ENCODE results near the gene DDX20.
"Not testable (repeated sequence)": the region's sequence is repeated elsewhere in the genome, so short reads cannot be mapped to it uniquely, and the experiment has no call there.

Gene DDX20

GRCh38 chr1:111737216-111738132 lies 18.2 kb upstream of the DDX20 start:
- Histone ChIP-seq H3K4me3 (ENCODE audit: insufficient read length, low read depth) (peak overlapping the region; percentile 64), H3K4me1 (ENCODE audit: insufficient read depth, insufficient read length) (peaks cover 25% of the 10 kb centered on the region), H3K27me3 (ENCODE audit: insufficient read depth, insufficient read length) (peaks cover 28% of the 10 kb centered on the region), H3K36me3 (ENCODE audit: insufficient read depth, insufficient read length, low read length) (peaks cover 5% of the 10 kb centered on the region), H3K9me3 (ENCODE audit: insufficient read depth, low read length) (no peaks in the 10 kb centered on the region), H3K9ac (ENCODE audit: insufficient read length, low read depth) (peak overlapping the region; percentile 83)
- no peak for DNase-seq (ENCODE audit: low read depth, low spot score)
- TF ChIP-seq ZNF274 (IDR thresholded peaks at IDR 0.05; ENCODE audit: low read depth, low read length) (no peak), SUZ12 (IDR thresholded peaks at IDR 0.05; ENCODE audit: extremely low read depth, insufficient read depth, insufficient read length) (no peak), YY1 (IDR thresholded peaks at IDR 0.05; ENCODE audit: insufficient read depth, insufficient read length) (no peak)

GRCh38 chr1:111738133-111738435 lies 17.6 kb upstream of the DDX20 start:
- H3K36me3 ChIP-seq (ENCODE audit: insufficient read depth, insufficient read length, low read length): peaks cover 5% of the 10 kb centered on the region
- H3K9me3 ChIP-seq (ENCODE audit: insufficient read depth, low read length): no peaks in the 10 kb centered on the region
- peaks cover 25% of the 10 kb centered on the region for H3K4me1 ChIP-seq (ENCODE audit: insufficient read depth, insufficient read length)
- DNase-seq (ENCODE audit: low read depth, low spot score): no peak
- peaks cover 33% of the 10 kb centered on the region for H3K27me3 ChIP-seq (ENCODE audit: insufficient read depth, insufficient read length)
- H3K4me3 ChIP-seq (ENCODE audit: insufficient read length, low read depth): peak overlapping the region; percentile 64
- H3K9ac ChIP-seq (ENCODE audit: insufficient read length, low read depth): peak overlapping the region; percentile 83
- TF ChIP-seq ZNF274 (IDR thresholded peaks at IDR 0.05; ENCODE audit: low read depth, low read length): no peak
- no peak for TF ChIP-seq YY1 (IDR thresholded peaks at IDR 0.05; ENCODE audit: insufficient read depth, insufficient read length)
- no peak for TF ChIP-seq SUZ12 (IDR thresholded peaks at IDR 0.05; ENCODE audit: extremely low read depth, insufficient read depth, insufficient read length)

GRCh38 chr1:111738436-111739193 lies 17.1 kb upstream of the DDX20 start:
- H3K36me3 ChIP-seq (ENCODE audit: insufficient read depth, insufficient read length, low read length): peaks cover 5% of the 10 kb centered on the region
- peak overlapping the region; percentile 83 for H3K9ac ChIP-seq (ENCODE audit: insufficient read length, low read depth)
- H3K4me1 ChIP-seq (ENCODE audit: insufficient read depth, insufficient read length): peaks cover 25% of the 10 kb centered on the region
- TF ChIP-seq SUZ12 (IDR thresholded peaks at IDR 0.05; ENCODE audit: extremely low read depth, insufficient read depth, insufficient read length): no peak
- TF ChIP-seq ZNF274 (IDR thresholded peaks at IDR 0.05; ENCODE audit: low read depth, low read length): no peak
- no peak for TF ChIP-seq YY1 (IDR thresholded peaks at IDR 0.05; ENCODE audit: insufficient read depth, insufficient read length)
- H3K4me3 ChIP-seq (ENCODE audit: insufficient read length, low read depth): peak overlapping the region; percentile 64
- peaks cover 38% of the 10 kb centered on the region for H3K27me3 ChIP-seq (ENCODE audit: insufficient read depth, insufficient read length)
- H3K9me3 ChIP-seq (ENCODE audit: insufficient read depth, low read length): no peaks in the 10 kb centered on the region
- no peak for DNase-seq (ENCODE audit: low read depth, low spot score)

GRCh38 chr1:111739194-111739924 lies 16.3 kb upstream of the DDX20 start, which contains the start of gene INKA2:
Gene INKA2, minus strand, starts transcription at chr1:111739395. Its CDS starts 153 bp downstream, at chr1:111739242.
- peaks cover 22% of the 10 kb centered on the region for H3K4me1 ChIP-seq (ENCODE audit: insufficient read depth, insufficient read length)

GRCh38 chr1:111739925-111740765 lies 15.6 kb upstream of the DDX20 start:
- H3K4me1 ChIP-seq (ENCODE audit: insufficient read depth, insufficient read length): peaks cover 21% of the 10 kb centered on the region
- DNase-seq (ENCODE audit: low read depth, low spot score): peak; percentile 86
- TF ChIP-seq ZNF274 (IDR thresholded peaks at IDR 0.05; ENCODE audit: low read depth, low read length) (no peak), SUZ12 (IDR thresholded peaks at IDR 0.05; ENCODE audit: extremely low read depth, insufficient read depth, insufficient read length) (no peak), YY1 (IDR thresholded peaks at IDR 0.05; ENCODE audit: insufficient read depth, insufficient read length) (no peak)
- no peaks in the 10 kb centered on the region for H3K36me3 ChIP-seq (ENCODE audit: insufficient read depth, insufficient read length, low read length)
- no peaks in the 10 kb centered on the region for H3K9me3 ChIP-seq (ENCODE audit: insufficient read depth, low read length)
- peaks cover 38% of the 10 kb centered on the region for H3K27me3 ChIP-seq (ENCODE audit: insufficient read depth, insufficient read length)
- peak overlapping the region; percentile 80 for H3K9ac ChIP-seq (ENCODE audit: insufficient read length, low read depth)
- H3K4me3 ChIP-seq (ENCODE audit: insufficient read length, low read depth): peak overlapping the region; percentile 64

More at GRCh38 chr1:111739194-111739924, 16.3 kb upstream of the DDX20 start, which contains the start of gene INKA2:
- DNase-seq (ENCODE audit: low read depth, low spot score): peak; percentile 71
- Histone ChIP-seq H3K27me3 (ENCODE audit: insufficient read depth, insufficient read length) (peaks cover 41% of the 10 kb centered on the region), H3K36me3 (ENCODE audit: insufficient read depth, insufficient read length, low read length) (peaks cover 5% of the 10 kb centered on the region), H3K4me3 (ENCODE audit: insufficient read length, low read depth) (peak within 1 kb of the TSS; percentile 64), H3K9me3 (ENCODE audit: insufficient read depth, low read length) (no peaks in the 10 kb centered on the region), H3K9ac (ENCODE audit: insufficient read length, low read depth) (peak within 1 kb of the TSS; percentile 83)
- no peak for TF ChIP-seq SUZ12 (IDR thresholded peaks at IDR 0.05; ENCODE audit: extremely low read depth, insufficient read depth, insufficient read length)
- TF ChIP-seq YY1 (IDR thresholded peaks at IDR 0.05; ENCODE audit: insufficient read depth, insufficient read length): no peak
- TF ChIP-seq ZNF274 (IDR thresholded peaks at IDR 0.05; ENCODE audit: low read depth, low read length): no peak

- H3K27me3 ChIP-seq (ENCODE audit: insufficient read depth, insufficient read length): peaks cover 37% of the 10 kb centered on the region
- not testable (repeated sequence) for H3K9ac ChIP-seq (ENCODE audit: insufficient read length, low read depth); H3K4me3 ChIP-seq (ENCODE audit: insufficient read length, low read depth); H3K9me3 ChIP-seq (ENCODE audit: insufficient read depth, low read length); H3K36me3 ChIP-seq (ENCODE audit: insufficient read depth, insufficient read length, low read length); H3K4me1 ChIP-seq (ENCODE audit: insufficient read depth, insufficient read length); DNase-seq (ENCODE audit: low read depth, low spot score)
Observed at GRCh38 chr1:111742292-111742691, 13.4 kb upstream of the DDX20 start.

All from NT2/D1 (cell line).